Lower leg skin (tissue), 3 donors: ENCODE measurements around the gene GPSM1.

ENCODE experiments used
- CTCF ChIP-seq, 3 donors: fragments of 450-650 bp; IDR thresholded peaks; one replicate each; pipeline ENCODE4 v1.5.1; 2016; ENCODE audit warnings: antibody characterized with exemption in 3 of 3, mild to moderate bottlenecking in 3 of 3, moderate library complexity in 2 of 3
- POLR2A ChIP-seq, 2 donors: fragments of 450-650 bp; IDR thresholded peaks; one replicate each; pipeline ENCODE4 v1.6.1; 2016 to 2017; ENCODE audit warnings: antibody characterized with exemption in 2 of 2, mild to moderate bottlenecking in 1 of 2, moderate library complexity in 1 of 2

- TF ChIP-seq POLR2A (IDR thresholded peaks at IDR 0.05) (no peak), CTCF (IDR thresholded peaks at IDR 0.05) (no peak)
Measured at GRCh38 chr9:136370687-136371532, 43.6 kb downstream of the GPSM1 start.
